Endothelial cell of umbilical vein (primary cell): ENCODE data around the gene KCNH1. TPM values are rescaled to one million over a fixed set of nuclear protein-coding genes. Genes with fewer than 3 reads are reported as not detected.

Experiments used
- BruUV-seq: library from RNA; stranded (reverse); fragments of 400-500 nt; replicated peaks from 2 replicates; lab custom pipeline; 2021; lab: Mats Ljungman, UMichigan
- CTCF ChIA-PET: fragments of 300-600, 350-600 bp; sonication (Branson Sonifier 250); formaldehyde crosslinking; loops from one replicate; lab custom pipeline; 2021; ENCODE audit warnings: antibody characterized with exemption, inconsistent platforms; lab: Charles Lee
- POLR2A ChIA-PET: fragments of 300-600, 350-600 bp; sonication (Branson Sonifier 250); formaldehyde crosslinking; loops from one replicate; lab custom pipeline; 2021; ENCODE audit warnings: antibody characterized with exemption, inconsistent platforms; lab: Charles Lee
- DNase-seq: peaks from one replicate; pipeline ENCODE4 v3.0.0-alpha.2; 2011; ENCODE audit warnings: low read depth, low spot score
- FAIRE-seq: peaks from 2 replicates; lab custom pipeline; 2011; peaks lifted over from hg19 to GRCh38; lab: Jason Lieb, UNC
- H2AFZ ChIP-seq: 2 replicates; pipeline ENCODE4 v1.6.0; 2012; ENCODE audit warnings: low read depth, low read length, control low read depth, inconsistent platforms
- H3K27ac ChIP-seq: 2 replicates; pipeline ENCODE4 v1.5.1; 2011; ENCODE audit warnings: low read depth, mild to moderate bottlenecking, control low read depth, low read length, moderate library complexity; ENCODE audit not compliant: insufficient read depth
- H3K27me3 ChIP-seq, 2 experiments: 2 replicates each; pipeline versions ENCODE4 v1.6.0 to v1.6.1; 2011; ENCODE audit warnings: low read length in 2 of 2, mixed read lengths in 1 of 2; ENCODE audit not compliant: control insufficient read depth in 2 of 2, insufficient read depth in 2 of 2
- H3K36me3 ChIP-seq, 2 experiments: 2 replicates in 1 of 2; 3 replicates in 1 of 2; pipeline ENCODE4 v1.5.1; 2011; ENCODE audit warnings: low read length in 2 of 2, mild to moderate bottlenecking in 1 of 2, moderate library complexity in 1 of 2; ENCODE audit not compliant: control insufficient read depth in 2 of 2, insufficient read depth in 2 of 2; ENCODE audit errors: extremely low read depth in 1 of 2
- H3K4me1 ChIP-seq: 3 replicates; pipeline ENCODE4 v1.5.1; 2011; ENCODE audit warnings: mild to moderate bottlenecking, low read length; ENCODE audit not compliant: control insufficient read depth, insufficient read depth; ENCODE audit errors: extremely low read depth
- H3K4me2 ChIP-seq: 2 replicates; pipeline ENCODE4 v1.6.1; 2011; ENCODE audit warnings: low read length, control low read depth, mixed read lengths; ENCODE audit not compliant: insufficient read depth
- H3K4me3 ChIP-seq, 3 experiments: fragments of 200-600 bp in 1 of 3; sonication (generic), shearing (Covaris generic) in 1 of 3; replicated peaks in 1 of 3; 2 replicates each; pipeline ENCODE4 v1.5.1; 2011 to 2016; ENCODE audit warnings: control low read depth in 3 of 3, low read length in 3 of 3, mild to moderate bottlenecking in 2 of 3, inconsistent platforms in 1 of 3, low read depth in 1 of 3, moderate library complexity in 1 of 3; ENCODE audit not compliant: insufficient read depth in 1 of 3
- H3K79me2 ChIP-seq: 2 replicates; pipeline ENCODE4 v1.6.0; 2012; ENCODE audit warnings: low read length, inconsistent platforms; ENCODE audit not compliant: control insufficient read depth, insufficient read depth
- H3K9ac ChIP-seq: replicated peaks from 2 replicates; pipeline ENCODE3; 2011; ENCODE audit warnings: low read length, control low read depth; ENCODE audit not compliant: insufficient read depth; ENCODE audit errors: extremely low read depth
- H3K9me1 ChIP-seq: replicated peaks from 3 replicates; pipeline ENCODE4 v1.6.0; 2011; ENCODE audit warnings: mild to moderate bottlenecking, low read length; ENCODE audit not compliant: control insufficient read depth, insufficient read depth; ENCODE audit errors: extremely low read depth
- H3K9me3 ChIP-seq: replicated peaks from 2 replicates; pipeline ENCODE4 v1.5.1; 2012; ENCODE audit warnings: low read length, inconsistent platforms; ENCODE audit not compliant: control insufficient read depth, insufficient read depth
- H4K20me1 ChIP-seq: replicated peaks from 2 replicates; pipeline ENCODE3; 2011; ENCODE audit warnings: mild to moderate bottlenecking, low read length; ENCODE audit not compliant: control insufficient read depth, insufficient read depth; ENCODE audit errors: extremely low read depth
- EZH2 ChIP-seq: IDR thresholded peaks from 2 replicates; pipeline ENCODE4 v1.6.1; 2012; ENCODE audit warnings: borderline replicate concordance, low read depth, mild to moderate bottlenecking, moderate library complexity, low read length, inconsistent platforms; ENCODE audit not compliant: severe bottlenecking
- FOS ChIP-seq: IDR thresholded peaks from 2 replicates; pipeline ENCODE4 v1.6.1; 2011; ENCODE audit warnings: mild to moderate bottlenecking, low read length, moderate library complexity, borderline replicate concordance; ENCODE audit not compliant: insufficient read depth
- GATA2 ChIP-seq: IDR thresholded peaks from 2 replicates; pipeline ENCODE4 v1.7.0; 2011; ENCODE audit warnings: low read depth, mild to moderate bottlenecking, moderate library complexity, mixed read lengths, low read length; ENCODE audit not compliant: insufficient read length, insufficient read depth
- JUN ChIP-seq: IDR thresholded peaks from 2 replicates; pipeline ENCODE4 v1.6.1; 2011; ENCODE audit warnings: borderline replicate concordance, low read depth; ENCODE audit not compliant: insufficient read length, insufficient read depth
- MYC ChIP-seq: IDR thresholded peaks from one replicate; pipeline ENCODE4 v1.6.1; 2011; ENCODE audit warnings: mild to moderate bottlenecking, low read depth, low read length
- POLR2A ChIP-seq: IDR thresholded peaks from 2 replicates; pipeline ENCODE4 v1.6.1; 2012; ENCODE audit warnings: low read depth, mild to moderate bottlenecking, control low read depth, low read length
- POLR2AphosphoS5 ChIP-seq: IDR thresholded peaks from 2 replicates; pipeline ENCODE4 v1.6.1; 2012; ENCODE audit warnings: low read depth, mild to moderate bottlenecking, control low read depth, low read length, moderate library complexity; ENCODE audit not compliant: insufficient read depth
- dilution Hi-C: fragments of 300-500 bp; cut with MboI; formaldehyde crosslinking; loops from one replicate; pipeline ENCODE4 v1.15.0; 2019; ENCODE audit warnings: low sequenced_read_pairs; ENCODE audit not compliant: extremely low pct_ligation_motif_present
- intact Hi-C: fragments of 100-400 bp; cut with micrococcal nuclease; formaldehyde crosslinking; loops from one replicate; pipeline ENCODE4 v1.10.0; 2022
- polyA plus RNA-seq, 4 experiments: library from polyadenylated mRNA; depleted of rRNA in 3 of 4; stranded (reverse) in 3 of 4; unstranded in 1 of 4; fragments of >200 nt; gene quantifications; 2 replicates each; pipeline versions ENCODE4 v1.2.1 to v1.2.3, GENCODE V29; 2011 to 2012; ENCODE audit warnings: missing spikeins in 1 of 4
- total RNA-seq: library from RNA; stranded (reverse); gene quantifications from 2 replicates; pipeline ENCODE4 v1.2.3, GENCODE V29; 2021
- TF ChIP-seq, protein P1 (sequence below): IDR thresholded peaks from 2 replicates; pipeline ENCODE4 v1.6.1; 2011; ENCODE audit not compliant: insufficient read depth, insufficient read length
- TF ChIP-seq, protein P2 (sequence below), 2 donors: IDR thresholded peaks; 1 replicate in 1 of 2; 2 replicates in 1 of 2; pipeline ENCODE4 v1.5.1; 2011; ENCODE audit warnings: low read length in 2 of 2, mild to moderate bottlenecking in 2 of 2, moderate library complexity in 2 of 2, control low read depth in 1 of 2, inconsistent platforms in 1 of 2, low read depth in 1 of 2; ENCODE audit not compliant: insufficient read depth in 1 of 2; ENCODE audit errors: extremely low read depth in 1 of 2

Gene KCNH1
- total and polyA plus RNA-seq, 2 donors (not counting 3 experiments of a cell fraction or from before 2014, with no cell fraction given) = not detected

- CTCF ChIA-PET = no interaction called here
- BruUV-seq = no TSS peak
- dilution Hi-C loops = no loop called here
Measured at GRCh38 chr1:210827481-210827880, 306.5 kb downstream of the KCNH1 start.

DNA sequence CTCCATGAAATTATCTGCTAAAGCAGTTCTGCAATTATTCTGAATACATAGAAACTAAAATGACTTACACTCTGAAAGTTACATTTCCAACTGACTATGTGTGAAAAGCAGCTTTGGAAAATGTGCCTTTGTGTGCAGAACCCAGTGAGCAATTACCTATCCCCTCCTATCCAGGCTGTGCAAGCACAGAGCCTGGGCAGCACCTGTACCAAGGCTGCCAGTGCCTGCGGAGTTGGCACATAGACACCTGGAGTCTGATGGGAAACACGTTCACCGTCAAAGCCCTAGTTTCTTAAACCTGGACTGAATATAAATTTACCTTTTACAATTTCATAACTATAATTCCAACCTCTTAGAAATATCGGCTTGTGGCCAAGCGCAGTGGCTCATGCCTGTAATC is 307.3 kb downstream of the KCNH1 start:
- no peak overlapping the region for H3K4me2 ChIP-seq
- H3K4me3 ChIP-seq = no peak overlapping the region
- no peak overlapping the region for H2AFZ ChIP-seq
- ChIA-PET CTCF (no interaction called here), POLR2A (no interaction called here)
- no peaks in the 10 kb centered on the region for H3K27me3 ChIP-seq
- H3K27ac ChIP-seq = no peak overlapping the region
- no peaks in the 10 kb centered on the region for H4K20me1 ChIP-seq
- no peaks in the 10 kb centered on the region for H3K4me1 ChIP-seq
- DNase-seq (no peak), FAIRE-seq (no peak)
- no peaks in the 10 kb centered on the region for H3K79me2 ChIP-seq
- intact Hi-C loops = no loop called here
- H3K36me3 ChIP-seq = no peaks in the 10 kb centered on the region
- dilution Hi-C loops = no loop called here
- TF ChIP-seq GATA2 = no peak
- TF ChIP-seq, protein P1, sequence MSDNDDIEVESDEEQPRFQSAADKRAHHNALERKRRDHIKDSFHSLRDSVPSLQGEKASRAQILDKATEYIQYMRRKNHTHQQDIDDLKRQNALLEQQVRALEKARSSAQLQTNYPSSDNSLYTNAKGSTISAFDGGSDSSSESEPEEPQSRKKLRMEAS = no peak
- TF ChIP-seq FOS = no peak
- no peak for TF ChIP-seq POLR2A
- TF ChIP-seq, protein P2, sequence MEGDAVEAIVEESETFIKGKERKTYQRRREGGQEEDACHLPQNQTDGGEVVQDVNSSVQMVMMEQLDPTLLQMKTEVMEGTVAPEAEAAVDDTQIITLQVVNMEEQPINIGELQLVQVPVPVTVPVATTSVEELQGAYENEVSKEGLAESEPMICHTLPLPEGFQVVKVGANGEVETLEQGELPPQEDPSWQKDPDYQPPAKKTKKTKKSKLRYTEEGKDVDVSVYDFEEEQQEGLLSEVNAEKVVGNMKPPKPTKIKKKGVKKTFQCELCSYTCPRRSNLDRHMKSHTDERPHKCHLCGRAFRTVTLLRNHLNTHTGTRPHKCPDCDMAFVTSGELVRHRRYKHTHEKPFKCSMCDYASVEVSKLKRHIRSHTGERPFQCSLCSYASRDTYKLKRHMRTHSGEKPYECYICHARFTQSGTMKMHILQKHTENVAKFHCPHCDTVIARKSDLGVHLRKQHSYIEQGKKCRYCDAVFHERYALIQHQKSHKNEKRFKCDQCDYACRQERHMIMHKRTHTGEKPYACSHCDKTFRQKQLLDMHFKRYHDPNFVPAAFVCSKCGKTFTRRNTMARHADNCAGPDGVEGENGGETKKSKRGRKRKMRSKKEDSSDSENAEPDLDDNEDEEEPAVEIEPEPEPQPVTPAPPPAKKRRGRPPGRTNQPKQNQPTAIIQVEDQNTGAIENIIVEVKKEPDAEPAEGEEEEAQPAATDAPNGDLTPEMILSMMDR (IDR thresholded peaks at IDR 0.05; ENCODE audit: extremely low read depth in 1 of 2, insufficient read depth in 1 of 2, low read depth in 1 of 2, low read length in 2 of 2) = no peak
- no peak for TF ChIP-seq MYC
- no peak for TF ChIP-seq EZH2
- no peak for TF ChIP-seq POLR2AphosphoS5
- no peak for TF ChIP-seq JUN
- no TSS peak for BruUV-seq
- no peaks in the 10 kb centered on the region for H3K9me1 ChIP-seq
- H3K9me3 ChIP-seq = no peaks in the 10 kb centered on the region
- no peak overlapping the region for H3K9ac ChIP-seq

More at GRCh38 chr1:210827481-210827880, 306.5 kb downstream of the KCNH1 start:
- Histone ChIP-seq H3K9me3 (no peaks in the 10 kb centered on the region), H2AFZ (no peak overlapping the region), H3K4me2 (no peak overlapping the region), H3K4me3 (no peak overlapping the region), H3K9ac (no peak overlapping the region), H3K36me3 (no peaks in the 10 kb centered on the region), H3K27me3 (no peaks in the 10 kb centered on the region), H3K27ac (no peak overlapping the region), H3K4me1 (no peaks in the 10 kb centered on the region), H3K9me1 (no peaks in the 10 kb centered on the region), H3K79me2 (no peaks in the 10 kb centered on the region), H4K20me1 (no peaks in the 10 kb centered on the region)
- DNase-seq = no peak
- intact Hi-C loops = no loop called here
- POLR2A ChIA-PET = no interaction called here
- no peak for FAIRE-seq
- TF ChIP-seq, protein P2 (IDR thresholded peaks at IDR 0.05; ENCODE audit: extremely low read depth in 1 of 2, insufficient read depth in 1 of 2, low read depth in 1 of 2, low read length in 2 of 2) = no peak
- no peak for TF ChIP-seq FOS
- no peak for TF ChIP-seq EZH2
